NOMO-1 treated with DMSO at 0.1 percent for 48 hours (cell line): ENCODE data around the gene FRMD4A.
A peak's percentile ranks its signal among the peaks of the same experiment; 100 is the strongest.
"Not testable (repeated sequence)": the region's sequence is repeated elsewhere in the genome, so short reads cannot be mapped to it uniquely, and the experiment has no call there.

Experiments
- DNase-seq: peaks from one replicate; lab custom pipeline; 2025; ENCODE audit not compliant: unreplicated experiment; lab: John Stamatoyannopoulos, UW

The FRMD4A gene

DNA sequence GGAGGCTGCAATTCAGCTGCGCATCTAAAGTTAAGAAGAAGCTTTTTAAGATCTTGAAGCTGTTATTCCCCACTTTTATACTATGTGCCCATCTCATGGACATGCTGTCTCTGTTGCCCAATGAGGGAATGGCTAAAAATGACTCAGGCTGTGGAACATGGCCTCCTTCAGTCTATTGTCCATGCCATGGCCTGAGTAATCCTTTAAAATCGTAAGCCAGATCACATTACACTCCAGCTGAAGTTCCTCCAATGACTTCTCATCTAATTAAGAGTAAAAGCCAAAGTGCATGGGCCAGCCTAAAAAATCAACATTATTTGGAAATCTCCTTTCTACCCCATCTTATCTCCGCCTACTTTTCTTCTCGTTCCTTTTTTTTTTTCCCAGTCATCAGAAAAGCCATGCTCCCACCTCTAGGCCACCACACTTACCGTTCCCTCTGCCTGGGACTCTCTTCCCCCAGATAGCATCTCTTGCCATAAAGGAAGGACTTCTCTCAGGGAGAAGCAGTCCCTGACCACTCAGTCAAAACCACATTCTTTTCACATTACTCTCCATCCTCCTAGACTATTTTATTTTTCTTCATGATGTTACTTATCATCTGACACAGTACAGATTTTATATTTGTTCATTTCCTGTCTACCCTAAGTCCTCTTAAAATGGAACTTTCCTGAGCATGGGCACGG, 406.5 kb downstream of the FRMD4A start:
- no peak for DNase-seq

DNA sequence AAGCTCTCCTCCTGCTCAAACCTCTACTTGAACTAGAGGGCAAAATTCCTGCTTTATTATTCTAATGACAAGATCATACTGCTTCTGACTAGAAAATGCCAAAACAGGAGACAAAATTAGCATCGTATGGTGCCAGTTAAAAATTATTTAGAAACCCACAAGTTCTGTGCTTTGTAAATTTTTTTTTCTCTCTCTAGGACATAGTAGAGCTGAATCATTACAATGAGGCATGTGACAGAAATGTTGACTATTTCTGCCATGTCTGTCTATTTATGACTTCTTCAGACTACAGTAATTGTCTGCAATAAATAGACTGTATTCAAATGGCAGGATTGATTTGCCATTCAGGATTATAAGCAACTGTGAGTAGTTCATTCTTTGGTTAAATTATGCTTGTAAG, 408.1 kb downstream of the FRMD4A start:
- DNase-seq: no peak

DNA sequence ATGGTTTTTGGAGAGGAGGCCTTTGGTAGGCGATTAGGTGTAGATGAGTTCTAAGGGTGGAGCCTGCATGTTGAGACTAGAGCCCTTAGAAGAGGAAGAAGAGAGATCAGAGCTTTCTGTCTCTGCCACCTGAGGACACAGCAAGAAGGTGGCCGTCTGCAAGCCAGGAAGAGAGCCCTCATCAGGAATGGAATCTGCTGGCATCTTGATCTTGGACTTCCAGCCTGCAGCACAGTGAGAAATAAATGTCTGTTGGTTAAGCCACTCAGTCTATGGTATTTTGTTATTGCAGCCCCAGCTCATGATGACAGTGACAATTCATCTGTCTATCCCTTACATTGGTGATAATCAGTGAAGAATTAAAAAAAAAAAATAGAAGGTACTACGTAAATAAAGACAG, 408.8 kb downstream of the FRMD4A start:
- DNase-seq: no peak

DNA sequence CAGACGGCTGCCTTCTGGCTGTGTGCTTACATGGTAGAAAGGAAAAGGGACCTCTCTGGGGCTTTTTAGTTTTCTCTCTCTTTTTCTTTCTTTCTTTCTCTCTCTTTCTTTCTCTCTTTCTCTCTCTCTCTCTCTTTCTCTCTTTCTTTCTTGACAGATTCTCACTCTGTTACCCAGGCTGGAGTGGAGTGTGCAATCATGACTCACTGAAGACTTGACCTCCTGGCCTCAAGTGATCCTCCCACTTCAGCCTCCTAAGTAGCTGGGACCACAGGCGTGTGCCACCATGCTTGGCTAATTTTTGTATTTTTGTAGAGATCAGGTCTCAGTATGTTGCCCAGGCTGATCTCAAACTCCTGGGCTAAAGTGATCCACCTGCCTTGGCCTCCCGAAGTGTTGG, 409.6 kb downstream of the FRMD4A start:
- DNase-seq: not testable (repeated sequence)

DNA sequence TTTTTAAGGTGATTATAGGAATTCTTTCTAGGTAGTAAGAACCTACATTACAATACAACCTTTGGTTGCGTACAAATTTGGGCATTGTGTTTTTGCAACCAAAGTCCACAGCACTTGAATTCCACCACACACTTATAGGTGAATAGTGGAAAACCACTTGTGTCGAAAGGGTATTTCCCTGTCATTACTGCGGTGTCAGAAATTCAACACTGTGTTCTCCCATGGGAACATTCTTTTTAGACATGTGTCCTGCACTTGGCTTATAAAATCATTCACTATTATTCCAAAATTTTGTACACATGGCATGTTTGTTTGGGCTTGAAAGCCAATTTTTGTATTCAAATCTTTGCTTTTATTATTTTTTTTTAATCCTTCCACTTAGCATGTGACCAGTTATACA, 410.3 kb downstream of the FRMD4A start:
- DNase-seq: no peak

DNA sequence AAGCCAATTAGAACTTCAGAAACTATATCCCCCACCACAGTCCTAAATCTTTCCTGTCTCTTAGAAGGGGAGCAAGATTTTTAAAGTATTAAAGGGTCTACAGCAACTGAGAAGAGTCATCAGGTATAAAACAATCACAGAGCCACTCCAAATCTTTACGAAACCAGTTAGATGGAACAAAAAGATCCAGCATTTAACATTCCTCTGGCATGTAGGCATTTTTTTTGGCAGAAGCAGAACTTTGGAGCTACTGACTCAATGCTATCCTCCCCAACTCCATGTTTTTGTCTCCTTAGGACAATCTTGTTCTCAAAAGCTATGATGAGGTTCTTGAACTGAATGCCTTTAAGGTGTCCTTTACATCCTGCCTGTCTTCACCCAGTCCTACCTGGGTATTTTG, 410.7 kb downstream of the FRMD4A start:
- DNase-seq: no peak

DNA sequence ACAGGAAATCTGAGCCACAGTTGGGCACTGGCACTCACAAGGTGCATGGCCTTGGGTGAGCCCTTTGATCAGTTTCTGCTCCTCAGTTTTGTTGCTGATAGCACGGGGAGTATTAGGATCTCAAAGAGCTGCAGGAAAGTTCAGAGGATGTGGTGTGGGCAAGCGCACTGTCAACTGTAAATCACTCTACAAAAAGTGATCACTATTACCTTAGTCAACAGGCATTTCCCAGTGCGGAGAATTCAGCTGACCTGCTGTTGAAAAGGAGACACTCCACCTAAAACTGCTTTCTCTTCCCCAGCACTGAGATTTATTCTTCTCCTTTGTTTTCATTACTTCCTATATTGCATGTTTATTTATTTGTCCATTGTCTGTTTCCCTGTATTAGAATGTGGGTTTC, 412.9 kb downstream of the FRMD4A start:
- no peak for DNase-seq

DNA sequence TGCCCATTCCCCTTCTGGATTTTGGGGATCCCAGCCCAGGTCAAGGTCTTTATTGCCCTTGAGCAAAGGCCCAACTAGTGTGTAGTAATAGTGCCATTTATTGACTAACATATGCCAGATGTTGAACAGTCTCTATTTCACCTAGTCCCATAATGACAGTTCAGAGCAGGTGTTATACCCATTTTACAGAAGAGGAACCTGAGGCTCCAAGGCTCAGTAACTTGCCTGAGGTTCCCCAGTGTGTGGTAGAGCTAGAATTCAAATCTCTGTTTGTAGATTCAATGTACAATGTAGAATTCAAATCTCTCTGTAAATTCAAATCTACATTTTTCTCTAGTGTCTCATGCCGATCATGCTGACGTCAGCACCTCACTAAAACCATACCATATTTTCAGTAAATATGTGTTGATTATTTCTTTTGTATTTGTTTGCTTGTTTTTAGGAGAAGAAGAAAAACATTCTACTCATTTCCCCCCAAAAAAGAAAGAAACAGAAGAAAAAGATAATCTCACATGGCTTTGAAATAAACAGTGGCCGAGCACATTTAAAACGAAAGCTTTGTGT, 414.3 kb downstream of the FRMD4A start:
- no peak for DNase-seq

DNA sequence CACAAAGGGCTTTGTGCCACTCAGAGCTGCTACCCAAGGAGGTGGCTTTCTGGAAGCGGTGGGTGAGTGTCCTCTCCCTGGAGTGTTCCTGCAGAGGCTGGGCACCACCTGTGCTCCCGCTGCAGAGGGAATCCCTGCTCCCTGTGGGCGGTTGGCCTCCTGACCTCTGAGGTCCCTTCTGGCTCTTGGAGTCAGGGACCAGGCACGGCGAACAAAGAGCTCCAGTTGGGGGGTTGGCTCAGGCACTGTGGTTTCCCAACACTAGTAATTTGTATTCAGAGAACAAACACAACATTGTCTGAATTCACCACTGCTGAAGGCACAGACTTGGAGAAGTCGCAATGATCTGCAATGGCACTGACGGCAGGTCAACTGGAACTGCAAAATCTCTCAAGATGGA, 415.0 kb downstream of the FRMD4A start:
- DNase-seq: no peak

DNA sequence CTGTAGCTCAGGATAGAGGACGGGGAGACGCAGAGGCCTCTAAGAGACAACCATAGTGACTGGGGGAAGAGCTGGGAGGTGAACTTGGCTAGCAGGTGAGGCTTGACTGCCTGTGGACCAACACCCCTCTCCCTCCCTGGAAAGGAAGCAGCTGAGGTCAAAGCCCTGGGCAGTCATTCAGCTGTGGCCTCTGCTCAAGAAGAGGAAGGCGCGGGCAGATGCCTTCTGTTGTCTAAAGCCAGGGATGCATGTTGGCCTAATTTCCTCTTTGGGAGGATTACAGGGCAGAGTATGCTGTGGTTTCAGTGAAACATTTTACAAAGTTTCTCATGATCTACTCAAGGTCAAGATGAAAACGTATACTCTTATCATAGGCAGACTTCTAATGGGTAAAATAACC, 416.8 kb downstream of the FRMD4A start:
- peak; percentile 40 for DNase-seq

DNA sequence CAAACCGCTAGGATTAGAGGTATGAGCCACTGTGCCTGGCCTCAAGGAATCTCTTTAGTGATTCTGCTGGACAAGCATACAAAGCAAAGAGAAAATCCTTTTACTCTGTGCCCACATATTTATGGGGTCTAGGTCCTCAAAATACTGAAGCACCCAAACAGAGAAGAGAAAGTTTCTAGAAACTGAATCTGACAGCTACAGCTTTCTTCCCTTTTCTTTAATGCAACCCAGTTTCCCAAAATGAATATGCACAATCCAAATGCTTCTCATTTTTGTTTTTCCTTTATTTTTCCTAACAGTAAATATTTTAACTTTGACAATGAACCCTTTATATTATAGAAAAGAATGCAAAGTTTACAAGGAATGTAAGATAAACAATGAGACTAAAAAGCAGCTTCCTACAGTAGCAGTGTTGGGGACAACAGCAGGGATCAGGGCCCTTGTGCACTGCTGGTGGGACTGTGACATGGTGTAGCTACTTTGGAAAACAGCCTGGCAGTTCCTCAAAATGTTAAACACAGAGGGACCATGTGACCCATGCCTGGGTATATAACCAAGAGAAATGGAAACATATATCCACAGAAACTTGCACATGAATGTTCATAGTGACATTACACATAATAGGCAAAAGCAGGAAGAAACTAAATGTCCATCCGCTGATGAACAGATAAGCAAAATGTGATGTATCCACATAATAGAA, 418.8 kb downstream of the FRMD4A start:
- DNase-seq: no peak

DNA sequence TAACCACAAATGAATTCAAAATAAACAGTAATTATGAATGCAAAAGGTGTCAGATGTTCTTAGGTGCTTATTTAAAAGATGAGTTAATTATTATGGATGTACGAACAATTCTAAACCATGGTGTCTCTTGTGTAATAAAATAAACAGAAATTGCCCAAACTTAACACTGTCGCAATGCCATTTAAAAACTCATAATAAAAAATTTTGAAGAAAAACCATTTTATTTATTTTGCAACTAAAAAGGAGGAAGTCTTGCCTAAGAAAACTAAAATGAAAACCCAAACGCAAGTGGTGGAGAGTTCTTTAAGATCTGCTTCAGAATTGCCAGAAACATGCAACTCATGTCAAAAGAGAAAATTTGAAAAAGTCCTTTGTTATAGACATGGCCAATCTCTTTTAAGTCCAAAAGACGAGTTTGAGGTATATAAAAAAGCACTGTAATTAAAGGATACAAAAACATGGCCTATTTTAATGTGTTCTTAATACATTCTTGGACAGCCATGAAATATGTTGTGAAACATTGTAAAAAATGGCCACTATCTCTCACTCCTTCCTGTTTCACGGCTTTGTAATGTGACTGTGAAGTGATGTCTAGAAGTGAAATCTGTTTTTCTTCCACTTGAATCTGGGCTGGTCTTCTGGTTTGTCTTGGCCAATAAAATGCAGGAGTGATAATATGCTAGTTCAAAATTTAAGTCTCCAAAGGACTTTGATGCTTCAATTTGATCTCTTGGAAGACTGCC, 421.0 kb downstream of the FRMD4A start:
- DNase-seq: peak; percentile 82

DNA sequence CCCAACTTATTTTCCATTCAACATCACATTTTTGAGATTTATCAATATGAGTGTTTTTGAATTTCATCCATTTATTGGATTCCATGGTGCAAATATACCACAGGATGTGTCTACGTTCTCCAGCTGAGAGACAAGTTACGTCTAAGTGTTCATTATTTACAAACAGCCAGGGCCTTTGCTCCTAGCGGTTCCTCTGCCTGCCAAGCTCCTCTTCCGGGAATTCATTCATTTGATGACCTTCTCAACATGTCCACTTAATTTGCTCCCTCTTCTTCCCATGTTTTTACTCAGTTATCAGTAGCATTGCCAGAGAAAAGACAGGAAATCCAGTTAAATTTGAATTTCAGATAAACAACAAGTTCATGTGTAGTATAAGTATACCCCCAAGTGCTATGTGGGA, 422.2 kb downstream of the FRMD4A start:
- DNase-seq: no peak

DNA sequence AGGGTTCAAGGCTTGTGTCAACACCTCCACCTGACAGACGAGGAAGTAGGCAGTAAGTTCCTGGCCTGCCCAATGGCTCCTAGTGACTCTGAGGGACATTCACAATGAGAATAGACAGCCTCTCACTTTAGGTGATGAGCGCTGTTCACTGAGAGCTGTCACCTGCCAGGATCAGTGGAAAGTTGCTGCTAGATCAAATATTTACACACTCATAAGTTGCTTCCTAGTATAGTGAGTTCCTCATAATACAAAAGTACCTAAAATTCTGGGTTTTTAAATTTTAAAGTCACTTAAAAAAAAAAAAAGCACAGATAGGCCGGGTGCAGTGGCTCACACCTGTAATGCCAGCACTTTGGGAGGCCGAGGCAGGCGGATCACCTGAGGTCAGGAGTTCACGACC, 423.2 kb downstream of the FRMD4A start:
- no peak for DNase-seq

DNA sequence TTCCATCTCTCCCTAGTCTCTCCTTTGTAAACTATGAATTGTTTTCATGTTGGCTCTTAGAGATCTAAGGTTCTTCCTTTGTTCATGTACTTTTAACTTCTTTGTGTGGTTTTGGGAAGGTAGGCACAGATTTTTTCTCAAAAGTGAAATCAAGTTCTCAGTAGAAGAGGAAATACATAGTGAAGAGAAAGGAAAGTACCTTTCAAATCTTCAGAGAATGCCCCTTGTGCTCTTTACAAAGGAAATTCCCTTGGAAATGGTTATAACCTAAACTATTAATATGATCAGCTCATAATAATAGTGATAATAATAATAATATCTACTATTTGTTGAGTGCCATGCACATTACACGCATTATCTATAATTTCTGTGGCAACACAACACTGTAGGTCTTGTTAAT, 425.4 kb downstream of the FRMD4A start:
- DNase-seq: no peak

DNA sequence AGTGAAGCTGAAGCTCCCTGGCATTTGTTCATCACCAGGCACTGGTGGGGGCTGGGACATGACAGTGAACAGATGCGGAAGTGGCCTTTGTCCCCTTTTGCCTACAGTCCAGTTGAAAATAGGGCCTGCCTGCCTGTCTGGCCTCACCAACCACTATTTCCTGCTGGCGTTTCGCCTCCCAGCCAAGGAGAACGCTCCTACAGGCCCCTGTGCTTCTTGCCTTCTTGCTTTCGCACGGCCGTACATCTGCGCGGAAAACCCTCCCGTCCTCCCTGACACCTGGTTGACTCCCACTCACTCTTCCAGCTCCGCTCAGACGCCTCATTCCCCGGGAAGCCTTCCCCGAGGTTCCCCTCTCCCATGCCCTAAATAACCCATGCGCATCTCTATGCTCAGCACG, 426.7 kb downstream of the FRMD4A start:
- peak; percentile 42 for DNase-seq

DNA sequence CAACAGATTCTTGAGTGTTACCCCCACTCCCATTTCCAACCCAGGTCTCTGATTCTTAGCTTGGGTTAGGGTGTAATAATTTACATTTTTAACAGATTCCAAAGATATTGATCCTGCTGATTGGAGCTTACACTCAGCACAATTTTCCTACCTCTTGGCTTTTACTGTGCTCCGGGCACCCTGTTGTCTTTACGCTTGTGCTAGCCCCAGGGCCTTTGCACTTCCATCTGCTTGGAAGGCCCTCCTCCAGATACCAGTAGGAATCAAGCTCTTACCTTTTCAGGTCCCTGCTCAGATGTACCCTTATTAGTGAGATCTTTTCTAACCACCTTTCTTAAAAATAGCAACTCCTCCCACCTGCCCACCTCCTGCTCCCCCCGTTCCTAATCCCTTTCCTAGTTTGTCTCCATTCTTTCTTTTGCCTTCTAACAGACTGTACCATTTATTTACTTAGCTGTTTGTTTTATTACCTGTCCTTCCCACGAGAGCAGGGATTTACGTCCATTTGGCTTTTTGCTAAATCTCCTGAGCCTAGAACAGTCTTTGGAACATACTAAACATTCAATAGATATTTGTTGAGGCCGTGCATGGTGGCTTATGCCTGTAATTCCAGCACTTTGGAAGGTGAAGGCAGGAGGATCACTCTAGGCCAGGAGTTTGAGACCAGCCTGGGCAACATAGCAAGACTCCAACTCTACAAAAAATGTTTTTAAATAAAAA, 427.7 kb downstream of the FRMD4A start:
- no peak for DNase-seq

DNA sequence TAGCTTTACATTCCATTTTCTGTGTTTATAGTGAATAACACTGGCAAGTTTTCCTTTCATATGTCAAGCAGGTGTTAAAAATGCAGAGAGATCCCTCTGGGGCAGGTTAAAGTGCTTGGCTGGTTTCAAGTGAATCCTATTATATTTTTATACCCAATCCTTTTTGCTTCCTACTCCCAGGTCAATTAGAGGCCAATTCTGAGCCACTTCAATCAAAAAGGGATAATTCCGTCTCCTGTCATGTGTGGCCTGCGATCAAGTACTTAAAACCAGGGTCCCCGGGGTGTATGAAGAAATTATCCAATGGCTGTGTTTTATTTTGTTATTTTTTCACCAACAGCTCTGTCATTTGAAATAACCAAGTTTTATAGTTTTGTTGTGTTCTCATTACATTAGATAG, 430.8 kb downstream of the FRMD4A start:
- no peak for DNase-seq

DNA sequence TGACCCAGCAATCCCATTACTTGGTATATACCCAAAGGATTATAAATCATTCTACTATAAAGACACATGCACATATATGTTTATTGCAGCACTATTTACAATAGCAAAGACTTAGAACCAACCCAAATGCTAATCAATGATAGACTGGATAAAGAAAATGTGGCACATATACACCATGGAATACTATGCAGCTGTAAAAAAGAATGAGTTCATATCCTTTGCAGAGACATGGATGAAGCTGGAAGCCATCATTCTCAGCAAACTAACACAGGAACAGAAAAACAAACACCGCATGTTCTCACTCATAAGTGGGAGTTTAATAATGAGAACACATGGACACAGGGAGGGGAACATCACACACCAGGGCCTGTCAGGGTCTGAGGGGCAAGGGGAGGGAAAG, 434.6 kb downstream of the FRMD4A start:
- not testable (repeated sequence) for DNase-seq

DNA sequence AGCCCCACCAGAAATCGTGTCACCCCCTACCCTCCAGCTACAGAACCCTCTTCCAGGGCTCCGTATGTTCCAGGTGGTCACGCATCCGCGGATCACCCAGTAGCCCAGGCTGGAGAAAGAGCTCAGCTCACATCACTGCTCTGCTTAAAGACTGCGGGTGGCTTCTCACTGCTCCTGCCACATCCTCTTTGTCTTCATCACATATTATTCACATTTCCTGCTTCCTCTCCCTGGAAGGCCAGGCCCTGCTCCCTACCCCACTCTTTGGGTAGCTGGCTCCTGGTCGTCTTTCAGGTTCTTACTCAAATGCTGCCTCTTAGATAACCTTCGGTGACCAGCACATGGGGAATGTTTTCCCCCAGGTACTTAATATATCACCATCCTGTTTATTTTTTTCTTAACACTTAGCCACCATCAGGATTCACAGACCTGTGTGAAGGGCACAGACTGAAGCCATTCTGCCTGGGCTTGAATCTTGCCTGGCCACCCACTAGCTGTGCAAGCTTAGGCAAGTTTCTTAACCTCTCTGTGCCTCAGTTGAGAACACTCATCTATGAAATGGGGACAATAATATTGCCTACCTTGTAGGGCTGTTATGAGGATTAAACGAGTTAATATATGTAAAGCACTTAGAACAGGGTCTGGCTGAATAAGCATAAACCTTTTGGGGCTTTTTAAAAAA, 436.2 kb downstream of the FRMD4A start:
- DNase-seq: no peak

DNA sequence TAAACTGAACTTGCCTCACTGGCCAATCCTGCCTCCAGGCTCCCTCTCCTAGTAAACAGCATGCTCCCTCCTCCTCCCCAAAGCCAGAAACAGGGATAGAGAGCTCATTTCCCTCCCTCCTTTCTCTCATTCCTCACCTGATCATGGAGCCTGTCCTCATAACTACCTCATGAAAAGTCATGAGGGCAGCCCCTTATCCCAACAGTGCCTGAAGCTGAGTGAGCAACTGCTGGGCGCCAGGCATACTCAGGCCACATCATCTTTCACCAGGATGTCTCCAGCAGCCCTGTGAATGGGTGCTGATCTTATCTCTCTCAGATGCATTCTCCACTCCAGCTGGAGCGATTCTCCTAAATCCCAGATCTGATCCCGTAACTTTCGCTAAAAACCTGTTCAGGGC, 436.8 kb downstream of the FRMD4A start:
- DNase-seq: no peak
